HepG2 (cell line): ENCODE measurements around the gene TUBB3. TPM values are rescaled to one million over a fixed set of nuclear protein-coding genes. Genes with fewer than 3 reads are reported as not detected.

Experiments
- ATAC-seq: fragments of 200-7000 bp; cut with Tn5 transposase; 3 replicates; pipeline ENCODE4 v1.9.1; 2020; ENCODE audit warnings: mild to moderate bottlenecking, moderate library complexity
- BruUV-seq: library from RNA; stranded (reverse); fragments of 400-500 nt; replicated peaks from 2 replicates; lab custom pipeline; 2021; lab: Mats Ljungman, UMichigan
- CTCF ChIA-PET: fragments of 300-600 bp; formaldehyde crosslinking; extraction: SDS; loops from one replicate; lab custom pipeline; 2021; ENCODE audit warnings: low total read pairs, inconsistent platforms, low intra/inter-chr PET ratio; lab: Yijun Ruan, JAX
- POLR2A ChIA-PET: fragments of 350-600 bp; sonication (Branson Sonifier 250); formaldehyde crosslinking; loops from one replicate; lab custom pipeline; 2020; ENCODE audit warnings: antibody characterized with exemption, inconsistent platforms; lab: Yijun Ruan, JAX
- DNase-seq: peaks from one replicate; pipeline ENCODE4 v3.0.0-alpha.2; 2015; ENCODE audit warnings: low spot score
- FAIRE-seq: peaks from 3 replicates; lab custom pipeline; 2011; peaks lifted over from hg19 to GRCh38; lab: Jason Lieb, UNC
- H2AFZ ChIP-seq: one replicate; pipeline ENCODE4 v1.6.1; 2011; ENCODE audit warnings: low read length, inconsistent platforms
- H3K27ac ChIP-seq: fragments of 300-600 bp; 3 replicates; pipeline ENCODE4 v1.8.0; 2011; ENCODE audit warnings: mixed run types, mild to moderate bottlenecking, mixed read lengths, low read length, inconsistent platforms; ENCODE audit not compliant: insufficient read depth; ENCODE audit errors: extremely low read length
- H3K27me3 ChIP-seq, 2 experiments: fragments of 200-600 bp in 1 of 2; 2 replicates in 1 of 2; 3 replicates in 1 of 2; pipeline versions ENCODE4 v1.6.0 to v1.8.0; 2011; ENCODE audit warnings: low read length in 2 of 2, mild to moderate bottlenecking in 2 of 2, moderate library complexity in 2 of 2, inconsistent platforms in 1 of 2; ENCODE audit not compliant: insufficient read depth in 2 of 2, control insufficient read depth in 1 of 2
- H3K36me3 ChIP-seq, 2 experiments: fragments of 200-600 bp in 1 of 2; replicated peaks in 1 of 2; 2 replicates in 1 of 2; 3 replicates in 1 of 2; pipeline versions ENCODE4 v1.5.1 to v1.8.0; 2011; ENCODE audit warnings: low read length in 2 of 2, inconsistent platforms in 1 of 2; ENCODE audit not compliant: insufficient read depth in 2 of 2, control insufficient read depth in 1 of 2
- H3K4me1 ChIP-seq: 2 replicates; pipeline ENCODE4 v1.5.1; 2012; ENCODE audit warnings: low read length, inconsistent platforms; ENCODE audit not compliant: insufficient read depth
- H3K4me2 ChIP-seq: 2 replicates; pipeline ENCODE4 v1.6.0; 2011; ENCODE audit warnings: low read depth, low read length, inconsistent platforms
- H3K4me3 ChIP-seq, 3 experiments: fragments of 200-600 bp in 1 of 3; sonication (generic), shearing (Covaris generic) in 1 of 3; replicated peaks in 1 of 3; 2 replicates each; pipeline ENCODE4 v1.5.1; 2011 to 2016; ENCODE audit warnings: low read length in 3 of 3, inconsistent platforms in 2 of 3, low read depth in 2 of 3, mild to moderate bottlenecking in 2 of 3, control low read depth in 1 of 3, mixed read lengths in 1 of 3; ENCODE audit not compliant: insufficient read depth in 1 of 3
- H3K79me2 ChIP-seq: one replicate; pipeline ENCODE4 v1.6.1; 2011; ENCODE audit warnings: low read length, inconsistent platforms; ENCODE audit not compliant: insufficient read depth
- H3K9ac ChIP-seq: 2 replicates; pipeline ENCODE4 v1.6.0; 2011; ENCODE audit warnings: mild to moderate bottlenecking, low read depth, low read length, inconsistent platforms; ENCODE audit not compliant: insufficient read depth
- H3K9me3 ChIP-seq: 2 replicates; pipeline ENCODE4 v1.5.1; 2012; ENCODE audit warnings: mild to moderate bottlenecking, low read length
- H4K20me1 ChIP-seq: 2 replicates; pipeline ENCODE4 v1.6.0; 2011; ENCODE audit warnings: inconsistent platforms, mild to moderate bottlenecking, low read length, moderate library complexity; ENCODE audit not compliant: insufficient read depth
- GMEB2 ChIP-seq: IDR thresholded peaks from 2 replicates; pipeline ENCODE4 v1.6.1; 2016; ENCODE audit warnings: missing biosample characterization, missing genetic modification reagents, low read depth
- GTF2F1 ChIP-seq: fragments of 150-350 bp; IDR thresholded peaks from 2 replicates; pipeline ENCODE4 v1.6.1; 2014; ENCODE audit warnings: low read length
- PHF20 ChIP-seq: sonication (generic); formaldehyde crosslinking; IDR thresholded peaks from 2 replicates; pipeline ENCODE4 v1.5.0; 2020; ENCODE audit warnings: mild to moderate bottlenecking, missing genetic modification reagents
- RORA ChIP-seq: sonication (generic); formaldehyde crosslinking; IDR thresholded peaks from 2 replicates; pipeline ENCODE4 v1.5.0; 2020; ENCODE audit warnings: mild to moderate bottlenecking, missing genetic modification reagents, moderate library complexity
- SAFB2 ChIP-seq: sonication (generic); formaldehyde crosslinking; IDR thresholded peaks from 2 replicates; pipeline ENCODE4 v1.5.1; 2020; ENCODE audit warnings: missing genetic modification reagents, low read depth, mild to moderate bottlenecking, borderline replicate concordance
- SKI ChIP-seq: fragments of 450-650 bp; IDR thresholded peaks from one replicate; pipeline ENCODE4 v1.6.1; 2018; ENCODE audit warnings: mild to moderate bottlenecking; ENCODE audit not compliant: partially characterized antibody
- ZBTB1 ChIP-seq: sonication (generic); formaldehyde crosslinking; IDR thresholded peaks from 2 replicates; pipeline ENCODE4 v1.4.0; 2020; ENCODE audit warnings: missing genetic modification reagents, borderline replicate concordance
- ZBTB14 ChIP-seq: sonication (generic); formaldehyde crosslinking; IDR thresholded peaks from 2 replicates; pipeline ENCODE4 v1.4.0; 2020; ENCODE audit warnings: missing genetic modification reagents
- ZKSCAN8 ChIP-seq: IDR thresholded peaks from 2 replicates; pipeline ENCODE4 v1.6.1; 2016; ENCODE audit warnings: borderline replicate concordance, missing genetic modification reagents, missing compliant biosample characterization
- ZNF160 ChIP-seq: sonication (generic); formaldehyde crosslinking; IDR thresholded peaks from 2 replicates; pipeline ENCODE4 v1.8.0; 2022; ENCODE audit warnings: mild to moderate bottlenecking, inconsistent platforms, missing genetic modification reagents
- ZNF282 ChIP-seq: fragments of 450-650 bp; IDR thresholded peaks from 2 replicates; pipeline ENCODE4 v1.6.1; 2018; ENCODE audit not compliant: partially characterized antibody
- ZNF616 ChIP-seq: sonication (generic); formaldehyde crosslinking; IDR thresholded peaks from 2 replicates; pipeline ENCODE4 v1.5.0; 2020; ENCODE audit warnings: low read depth, mild to moderate bottlenecking, missing genetic modification reagents
- ZNF878 ChIP-seq: sonication (generic); formaldehyde crosslinking; IDR thresholded peaks from 2 replicates; pipeline ENCODE4 v1.8.1; 2023; ENCODE audit warnings: mild to moderate bottlenecking, missing genetic modification reagents, moderate library complexity
- WGBS: methylation state at CpG from one replicate; pipeline ENCODE4 v1.1.6; 2017; ENCODE audit warnings: low lambda C conversion rate; 5-methylcytosine and 5-hydroxymethylcytosine counted together
- in situ Hi-C: cut with HindIII; loops from 2 replicates; pipeline ENCODE4 v1.10.0; 2017; ENCODE audit warnings: low pct_unique_long_range_greater_than_20kb; ENCODE audit not compliant: extremely low pct_ligation_motif_present
- intact Hi-C: fragments of 100-400 bp; cut with micrococcal nuclease; formaldehyde crosslinking; loops from one replicate; pipeline ENCODE4 v1.10.0; 2022; ENCODE audit not compliant: unreplicated experiment
- polyA plus RNA-seq, 8 experiments: library from polyadenylated mRNA; depleted of rRNA in 3 of 8; stranded (reverse) in 7 of 8; unstranded in 1 of 8; fragments of >200 nt; fragmentation: Illumina TruSeq in 4 of 8; extraction: Trizol in 4 of 8; gene quantifications; 2 replicates each; pipeline versions ENCODE4 v1.2.1 to v1.2.3, GENCODE V29; 2011 to 2016; ENCODE audit warnings: low read depth in 4 of 8, missing spikeins in 1 of 8, mixed read lengths in 1 of 8; ENCODE audit not compliant: insufficient read depth in 1 of 8
- total RNA-seq, 5 experiments: library from RNA; depleted of rRNA; stranded (reverse); fragments of >200 nt; fragmentation: Illumina TruSeq; extraction: Trizol; gene quantifications; 2 replicates each; pipeline ENCODE4 v1.2.3, GENCODE V29; 2016; ENCODE audit warnings: low read depth in 1 of 5
- TF ChIP-seq, protein P1 (sequence below): IDR thresholded peaks from 2 replicates; pipeline ENCODE4 v1.6.1; 2016; ENCODE audit warnings: mild to moderate bottlenecking, missing biosample characterization, missing genetic modification reagents
- TF ChIP-seq, protein P2 (sequence below): sonication (generic); formaldehyde crosslinking; IDR thresholded peaks from 2 replicates; pipeline ENCODE4 v1.8.1; 2023; ENCODE audit warnings: missing genetic modification reagents, inconsistent platforms, borderline replicate concordance

TUBB3 gene
- total and polyA plus RNA-seq, 2 of the 13 experiments (the other 11 are each of a cell fraction or from before 2014, with no cell fraction given): 110 to 185 TPM

GRCh38 chr16:89981414-89981813 lies 58.3 kb downstream of the TUBB3 start:
- H3K9ac ChIP-seq: no peak overlapping the region
- 98% methylated on average over 8 of the region's 8 CpGs for WGBS
- H3K9me3 ChIP-seq: no peaks in the 10 kb centered on the region
- no peak overlapping the region for H3K4me2 ChIP-seq
- in situ Hi-C loops (no loop called here), intact Hi-C loops (no loop called here)
- FAIRE-seq: no peak
- no peak for ATAC-seq
- H2AFZ ChIP-seq: no peak overlapping the region
- H3K4me1 ChIP-seq: no peaks in the 10 kb centered on the region
- no TSS peak for BruUV-seq
- H3K27ac ChIP-seq: no peak overlapping the region
- DNase-seq: no peak
- no peaks in the 10 kb centered on the region for H4K20me1 ChIP-seq
- POLR2A ChIA-PET: interaction anchor here (1.0 to 1.3 kb wide), 2 partner anchors 8 to 10 kb away, joined by 3 to 5 read pairs; no protein-coding TSS in a partner anchor
- H3K4me3 ChIP-seq: no peak overlapping the region
- TF ChIP-seq ZNF878 (no peak), ZBTB1 (CRISPR knock-in tag) (no peak), GMEB2 (no peak)
- TF ChIP-seq, protein P1, sequence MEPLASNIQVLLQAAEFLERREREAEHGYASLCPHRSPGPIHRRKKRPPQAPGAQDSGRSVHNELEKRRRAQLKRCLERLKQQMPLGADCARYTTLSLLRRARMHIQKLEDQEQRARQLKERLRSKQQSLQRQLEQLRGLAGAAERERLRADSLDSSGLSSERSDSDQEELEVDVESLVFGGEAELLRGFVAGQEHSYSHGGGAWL (CRISPR knock-in tag): no peak
- TF ChIP-seq, all 625 proteins: peak for 0
- H3K36me3 ChIP-seq: peaks cover 64 to 79% of the 10 kb centered on the region in 2 experiments
- CTCF ChIA-PET: no interaction called here
- H3K79me2 ChIP-seq: peaks cover 17% of the 10 kb centered on the region
- no peaks in the 10 kb centered on the region for H3K27me3 ChIP-seq

GRCh38 chr16:89982318-89982717 lies 59.2 kb downstream of the TUBB3 start:
- POLR2A ChIA-PET: interaction anchor here (1.3 kb wide), 1 partner anchor 9 kb away, joined by 5 read pairs; no protein-coding TSS in a partner anchor
- intact Hi-C loops: no loop called here
- TF ChIP-seq ZNF616 (CRISPR knock-in tag): no peak
- TF ChIP-seq ZKSCAN8 (CRISPR knock-in tag): no peak
- no peak for TF ChIP-seq PHF20 (CRISPR knock-in tag)
- no peak for TF ChIP-seq ZNF282
- no peak for TF ChIP-seq ZNF160
- TF ChIP-seq, protein P2, sequence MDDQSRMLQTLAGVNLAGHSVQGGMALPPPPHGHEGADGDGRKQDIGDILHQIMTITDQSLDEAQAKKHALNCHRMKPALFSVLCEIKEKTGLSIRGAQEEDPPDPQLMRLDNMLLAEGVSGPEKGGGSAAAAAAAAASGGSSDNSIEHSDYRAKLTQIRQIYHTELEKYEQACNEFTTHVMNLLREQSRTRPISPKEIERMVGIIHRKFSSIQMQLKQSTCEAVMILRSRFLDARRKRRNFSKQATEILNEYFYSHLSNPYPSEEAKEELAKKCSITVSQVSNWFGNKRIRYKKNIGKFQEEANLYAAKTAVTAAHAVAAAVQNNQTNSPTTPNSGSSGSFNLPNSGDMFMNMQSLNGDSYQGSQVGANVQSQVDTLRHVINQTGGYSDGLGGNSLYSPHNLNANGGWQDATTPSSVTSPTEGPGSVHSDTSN (CRISPR knock-in tag): no peak
- no peak for TF ChIP-seq GTF2F1
- TF ChIP-seq SKI: no peak
- no peak for TF ChIP-seq RORA (CRISPR knock-in tag)
- TF ChIP-seq ZBTB14 (CRISPR knock-in tag): no peak
- no peak for TF ChIP-seq SAFB2 (CRISPR knock-in tag)

More at GRCh38 chr16:89982318-89982717, 59.2 kb downstream of the TUBB3 start:
- no peak overlapping the region for H2AFZ ChIP-seq
- no peak overlapping the region for H3K9ac ChIP-seq
- peaks cover 12% of the 10 kb centered on the region for H3K79me2 ChIP-seq
- BruUV-seq: no TSS peak
- no peak overlapping the region for H3K4me2 ChIP-seq
- H3K4me3 ChIP-seq: no peak overlapping the region
- FAIRE-seq (no peak), ATAC-seq (no peak), DNase-seq (no peak)
- no peak overlapping the region for H3K27ac ChIP-seq
- H3K4me1 ChIP-seq: no peaks in the 10 kb centered on the region
- H3K9me3 ChIP-seq: no peaks in the 10 kb centered on the region
- CTCF ChIA-PET: no interaction called here
- in situ Hi-C loops: no loop called here
- 96% methylated on average over 9 of the region's 9 CpGs for WGBS
- H4K20me1 ChIP-seq: no peaks in the 10 kb centered on the region
- no peaks in the 10 kb centered on the region for H3K27me3 ChIP-seq
- H3K36me3 ChIP-seq: peaks cover 68 to 87% of the 10 kb centered on the region in 2 experiments
